HepG2 (cell line): ENCODE results near the gene CTIF. TPM values are rescaled to one million over a fixed set of nuclear protein-coding genes. Genes with fewer than 3 reads are reported as not detected.
A peak's percentile ranks its signal among the peaks of the same experiment; 100 is the strongest.

Source experiments
- IRF2 ChIP-seq: IDR thresholded peaks from 2 replicates; pipeline ENCODE4 v1.6.1; 2018; ENCODE audit warnings: missing genetic modification reagents, missing compliant biosample characterization
- MAZ ChIP-seq, 2 experiments: sonication (generic) in 1 of 2; formaldehyde crosslinking in 1 of 2; IDR thresholded peaks; 2 replicates each; pipeline versions ENCODE4 v1.5.0 to v1.6.1; 2012 to 2020; ENCODE audit warnings: low read depth in 2 of 2, mild to moderate bottlenecking in 2 of 2, borderline replicate concordance in 1 of 2, improper control_type of control experiment in 1 of 2, low read length in 1 of 2, missing genetic modification reagents in 1 of 2, moderate library complexity in 1 of 2
- MTA1 ChIP-seq: sonication (generic); formaldehyde crosslinking; IDR thresholded peaks from 2 replicates; pipeline ENCODE4 v1.4.0; 2020; ENCODE audit warnings: missing genetic modification reagents, mild to moderate bottlenecking, borderline replicate concordance
- NCOR1 ChIP-seq: fragments of 200-600 bp; sonication (generic); IDR thresholded peaks from 2 replicates; pipeline ENCODE4 v1.7.0; 2017; ENCODE audit warnings: antibody characterized with exemption, low read length, borderline replicate concordance
- PTBP1 ChIP-seq: fragments of 200-400 bp; formaldehyde crosslinking; IDR thresholded peaks from 2 replicates; pipeline ENCODE4 v1.6.1; 2018; ENCODE audit warnings: low read length, low read depth; ENCODE audit not compliant: poor library complexity, severe bottlenecking
- SIN3A ChIP-seq: IDR thresholded peaks from 2 replicates; pipeline ENCODE4 v1.6.1; 2011; ENCODE audit warnings: low read depth, mild to moderate bottlenecking, control low read depth, low read length, borderline replicate concordance
- ZFY ChIP-seq: sonication (generic); formaldehyde crosslinking; IDR thresholded peaks from 2 replicates; pipeline ENCODE4 v1.4.0; 2020; ENCODE audit warnings: missing genetic modification reagents
- ZNF7 ChIP-seq: IDR thresholded peaks from 2 replicates; pipeline ENCODE4 v1.6.1; 2016; ENCODE audit warnings: missing biosample characterization, missing genetic modification reagents
- polyA plus RNA-seq, 8 experiments: library from polyadenylated mRNA; depleted of rRNA in 3 of 8; stranded (reverse) in 7 of 8; unstranded in 1 of 8; fragments of >200 nt; fragmentation: Illumina TruSeq in 4 of 8; extraction: Trizol in 4 of 8; gene quantifications; 2 replicates each; pipeline versions ENCODE4 v1.2.1 to v1.2.3, GENCODE V29; 2011 to 2016; ENCODE audit warnings: low read depth in 4 of 8, missing spikeins in 1 of 8, mixed read lengths in 1 of 8; ENCODE audit not compliant: insufficient read depth in 1 of 8
- total RNA-seq, 5 experiments: library from RNA; depleted of rRNA; stranded (reverse); fragments of >200 nt; fragmentation: Illumina TruSeq; extraction: Trizol; gene quantifications; 2 replicates each; pipeline ENCODE4 v1.2.3, GENCODE V29; 2016; ENCODE audit warnings: low read depth in 1 of 5
- TF ChIP-seq, protein P1 (sequence below): IDR thresholded peaks from 2 replicates; pipeline ENCODE4 v1.4.0; 2020; ENCODE audit warnings: mild to moderate bottlenecking, missing genetic modification reagents
- TF ChIP-seq, protein P2 (sequence below): sonication (generic); formaldehyde crosslinking; IDR thresholded peaks from 2 replicates; pipeline ENCODE4 v1.4.0; 2020; ENCODE audit warnings: mild to moderate bottlenecking, missing genetic modification reagents
- TF ChIP-seq, protein P3 (sequence below): sonication (generic); formaldehyde crosslinking; IDR thresholded peaks from 2 replicates; pipeline ENCODE4 v1.4.0; 2020; ENCODE audit warnings: missing genetic modification reagents
- TF ChIP-seq, protein P4 (sequence below): sonication (generic); formaldehyde crosslinking; IDR thresholded peaks from 2 replicates; pipeline ENCODE4 v1.5.0; 2020; ENCODE audit warnings: mild to moderate bottlenecking, missing genetic modification reagents
- TF ChIP-seq, protein P5 (sequence below): sonication (generic); formaldehyde crosslinking; IDR thresholded peaks from 2 replicates; pipeline ENCODE4 v1.4.0; 2020; ENCODE audit warnings: mild to moderate bottlenecking, missing genetic modification reagents
- TF ChIP-seq, protein P6 (sequence below): sonication (generic); formaldehyde crosslinking; IDR thresholded peaks from 2 replicates; pipeline ENCODE4 v1.5.1; 2020; ENCODE audit warnings: missing genetic modification reagents, mild to moderate bottlenecking, borderline replicate concordance

Gene CTIF
- total and polyA plus RNA-seq, 2 of the 13 experiments (the other 11 are each of a cell fraction or from before 2014, with no cell fraction given) = 18.2 to 28.0 TPM

DNA sequence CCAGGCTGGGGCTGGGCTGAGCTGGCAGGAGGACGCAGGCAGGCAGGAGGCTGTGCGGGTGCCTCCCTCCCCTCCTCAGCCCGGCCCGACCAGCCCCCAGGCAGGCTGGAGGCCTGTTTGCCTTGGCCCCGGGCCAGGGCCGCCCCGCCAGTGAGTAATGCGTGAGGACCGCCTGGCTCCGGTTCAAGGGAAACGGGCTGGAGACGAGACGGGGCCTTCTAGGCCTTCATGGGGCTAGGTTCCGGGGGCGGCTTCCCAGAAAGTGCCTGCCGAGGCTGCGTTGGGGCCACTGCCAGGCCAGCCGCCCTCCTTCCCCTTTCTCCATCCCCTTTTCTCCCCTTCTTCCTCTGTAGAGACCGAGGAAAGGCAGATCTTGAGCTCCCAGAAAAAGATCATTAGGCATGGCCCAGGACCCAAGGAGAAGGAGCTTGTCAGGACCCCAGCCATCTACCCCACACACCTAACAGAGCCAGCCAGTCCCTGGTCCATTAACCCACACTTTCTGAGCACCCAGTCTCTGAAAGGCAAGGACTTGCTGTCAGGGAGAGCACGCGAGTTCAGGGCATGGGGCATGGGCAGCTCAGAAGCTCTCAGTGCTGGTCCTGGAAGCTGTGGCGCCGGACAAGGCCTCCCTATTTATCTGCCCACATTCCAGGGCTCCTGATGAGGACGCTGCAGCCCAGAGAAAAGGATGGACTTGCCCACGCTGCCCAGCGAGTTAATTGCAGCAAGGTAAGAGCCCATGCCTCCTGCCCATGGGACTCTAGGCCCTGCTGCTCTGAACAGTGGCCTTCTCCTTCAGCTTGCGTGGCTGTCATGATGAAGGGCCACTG, 363.4 kb downstream of the CTIF start (continued):
- TF ChIP-seq, protein P1, sequence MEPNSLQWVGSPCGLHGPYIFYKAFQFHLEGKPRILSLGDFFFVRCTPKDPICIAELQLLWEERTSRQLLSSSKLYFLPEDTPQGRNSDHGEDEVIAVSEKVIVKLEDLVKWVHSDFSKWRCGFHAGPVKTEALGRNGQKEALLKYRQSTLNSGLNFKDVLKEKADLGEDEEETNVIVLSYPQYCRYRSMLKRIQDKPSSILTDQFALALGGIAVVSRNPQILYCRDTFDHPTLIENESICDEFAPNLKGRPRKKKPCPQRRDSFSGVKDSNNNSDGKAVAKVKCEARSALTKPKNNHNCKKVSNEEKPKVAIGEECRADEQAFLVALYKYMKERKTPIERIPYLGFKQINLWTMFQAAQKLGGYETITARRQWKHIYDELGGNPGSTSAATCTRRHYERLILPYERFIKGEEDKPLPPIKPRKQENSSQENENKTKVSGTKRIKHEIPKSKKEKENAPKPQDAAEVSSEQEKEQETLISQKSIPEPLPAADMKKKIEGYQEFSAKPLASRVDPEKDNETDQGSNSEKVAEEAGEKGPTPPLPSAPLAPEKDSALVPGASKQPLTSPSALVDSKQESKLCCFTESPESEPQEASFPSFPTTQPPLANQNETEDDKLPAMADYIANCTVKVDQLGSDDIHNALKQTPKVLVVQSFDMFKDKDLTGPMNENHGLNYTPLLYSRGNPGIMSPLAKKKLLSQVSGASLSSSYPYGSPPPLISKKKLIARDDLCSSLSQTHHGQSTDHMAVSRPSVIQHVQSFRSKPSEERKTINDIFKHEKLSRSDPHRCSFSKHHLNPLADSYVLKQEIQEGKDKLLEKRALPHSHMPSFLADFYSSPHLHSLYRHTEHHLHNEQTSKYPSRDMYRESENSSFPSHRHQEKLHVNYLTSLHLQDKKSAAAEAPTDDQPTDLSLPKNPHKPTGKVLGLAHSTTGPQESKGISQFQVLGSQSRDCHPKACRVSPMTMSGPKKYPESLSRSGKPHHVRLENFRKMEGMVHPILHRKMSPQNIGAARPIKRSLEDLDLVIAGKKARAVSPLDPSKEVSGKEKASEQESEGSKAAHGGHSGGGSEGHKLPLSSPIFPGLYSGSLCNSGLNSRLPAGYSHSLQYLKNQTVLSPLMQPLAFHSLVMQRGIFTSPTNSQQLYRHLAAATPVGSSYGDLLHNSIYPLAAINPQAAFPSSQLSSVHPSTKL (CRISPR knock-in tag) = peak; percentile 91
- peak; percentile 94 for TF ChIP-seq ZFY (CRISPR knock-in tag)
- TF ChIP-seq NCOR1 = peak; percentile 48; the same call in 1 of the 2 replicates
- TF ChIP-seq, protein P2, sequence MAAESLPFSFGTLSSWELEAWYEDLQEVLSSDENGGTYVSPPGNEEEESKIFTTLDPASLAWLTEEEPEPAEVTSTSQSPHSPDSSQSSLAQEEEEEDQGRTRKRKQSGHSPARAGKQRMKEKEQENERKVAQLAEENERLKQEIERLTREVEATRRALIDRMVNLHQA = no peak
- TF ChIP-seq, protein P3, sequence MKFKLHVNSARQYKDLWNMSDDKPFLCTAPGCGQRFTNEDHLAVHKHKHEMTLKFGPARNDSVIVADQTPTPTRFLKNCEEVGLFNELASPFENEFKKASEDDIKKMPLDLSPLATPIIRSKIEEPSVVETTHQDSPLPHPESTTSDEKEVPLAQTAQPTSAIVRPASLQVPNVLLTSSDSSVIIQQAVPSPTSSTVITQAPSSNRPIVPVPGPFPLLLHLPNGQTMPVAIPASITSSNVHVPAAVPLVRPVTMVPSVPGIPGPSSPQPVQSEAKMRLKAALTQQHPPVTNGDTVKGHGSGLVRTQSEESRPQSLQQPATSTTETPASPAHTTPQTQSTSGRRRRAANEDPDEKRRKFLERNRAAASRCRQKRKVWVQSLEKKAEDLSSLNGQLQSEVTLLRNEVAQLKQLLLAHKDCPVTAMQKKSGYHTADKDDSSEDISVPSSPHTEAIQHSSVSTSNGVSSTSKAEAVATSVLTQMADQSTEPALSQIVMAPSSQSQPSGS (CRISPR knock-in tag) = peak; percentile 68; the same call in 1 of the 2 replicates
- TF ChIP-seq ZNF7 = no peak
- TF ChIP-seq MAZ (IDR thresholded peaks at IDR 0.05; ENCODE audit: borderline replicate concordance, low read depth, low read length) = peak; percentile 90
- peak; percentile 82; the same call in 1 of the 2 replicates for TF ChIP-seq MAZ (CRISPR knock-in tag; IDR thresholded peaks at IDR 0.05; ENCODE audit: low read depth)
- TF ChIP-seq, protein P4, sequence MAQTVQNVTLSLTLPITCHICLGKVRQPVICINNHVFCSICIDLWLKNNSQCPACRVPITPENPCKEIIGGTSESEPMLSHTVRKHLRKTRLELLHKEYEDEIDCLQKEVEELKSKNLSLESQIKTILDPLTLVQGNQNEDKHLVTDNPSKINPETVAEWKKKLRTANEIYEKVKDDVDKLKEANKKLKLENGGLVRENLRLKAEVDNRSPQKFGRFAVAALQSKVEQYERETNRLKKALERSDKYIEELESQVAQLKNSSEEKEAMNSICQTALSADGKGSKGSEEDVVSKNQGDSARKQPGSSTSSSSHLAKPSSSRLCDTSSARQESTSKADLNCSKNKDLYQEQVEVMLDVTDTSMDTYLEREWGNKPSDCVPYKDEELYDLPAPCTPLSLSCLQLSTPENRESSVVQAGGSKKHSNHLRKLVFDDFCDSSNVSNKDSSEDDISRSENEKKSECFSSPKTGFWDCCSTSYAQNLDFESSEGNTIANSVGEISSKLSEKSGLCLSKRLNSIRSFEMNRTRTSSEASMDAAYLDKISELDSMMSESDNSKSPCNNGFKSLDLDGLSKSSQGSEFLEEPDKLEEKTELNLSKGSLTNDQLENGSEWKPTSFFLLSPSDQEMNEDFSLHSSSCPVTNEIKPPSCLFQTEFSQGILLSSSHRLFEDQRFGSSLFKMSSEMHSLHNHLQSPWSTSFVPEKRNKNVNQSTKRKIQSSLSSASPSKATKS (CRISPR knock-in tag) = no peak
- TF ChIP-seq, protein P5, sequence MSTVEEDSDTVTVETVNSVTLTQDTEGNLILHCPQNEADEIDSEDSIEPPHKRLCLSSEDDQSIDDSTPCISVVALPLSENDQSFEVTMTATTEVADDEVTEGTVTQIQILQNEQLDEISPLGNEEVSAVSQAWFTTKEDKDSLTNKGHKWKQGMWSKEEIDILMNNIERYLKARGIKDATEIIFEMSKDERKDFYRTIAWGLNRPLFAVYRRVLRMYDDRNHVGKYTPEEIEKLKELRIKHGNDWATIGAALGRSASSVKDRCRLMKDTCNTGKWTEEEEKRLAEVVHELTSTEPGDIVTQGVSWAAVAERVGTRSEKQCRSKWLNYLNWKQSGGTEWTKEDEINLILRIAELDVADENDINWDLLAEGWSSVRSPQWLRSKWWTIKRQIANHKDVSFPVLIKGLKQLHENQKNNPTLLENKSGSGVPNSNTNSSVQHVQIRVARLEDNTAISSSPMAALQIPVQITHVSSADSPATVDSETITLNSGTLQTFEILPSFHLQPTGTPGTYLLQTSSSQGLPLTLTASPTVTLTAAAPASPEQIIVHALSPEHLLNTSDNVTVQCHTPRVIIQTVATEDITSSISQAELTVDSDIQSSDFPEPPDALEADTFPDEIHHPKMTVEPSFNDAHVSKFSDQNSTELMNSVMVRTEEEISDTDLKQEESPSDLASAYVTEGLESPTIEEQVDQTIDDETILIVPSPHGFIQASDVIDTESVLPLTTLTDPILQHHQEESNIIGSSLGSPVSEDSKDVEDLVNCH (CRISPR knock-in tag) = no peak
- peak; percentile 82 for TF ChIP-seq MTA1 (CRISPR knock-in tag)
- TF ChIP-seq, protein P6, sequence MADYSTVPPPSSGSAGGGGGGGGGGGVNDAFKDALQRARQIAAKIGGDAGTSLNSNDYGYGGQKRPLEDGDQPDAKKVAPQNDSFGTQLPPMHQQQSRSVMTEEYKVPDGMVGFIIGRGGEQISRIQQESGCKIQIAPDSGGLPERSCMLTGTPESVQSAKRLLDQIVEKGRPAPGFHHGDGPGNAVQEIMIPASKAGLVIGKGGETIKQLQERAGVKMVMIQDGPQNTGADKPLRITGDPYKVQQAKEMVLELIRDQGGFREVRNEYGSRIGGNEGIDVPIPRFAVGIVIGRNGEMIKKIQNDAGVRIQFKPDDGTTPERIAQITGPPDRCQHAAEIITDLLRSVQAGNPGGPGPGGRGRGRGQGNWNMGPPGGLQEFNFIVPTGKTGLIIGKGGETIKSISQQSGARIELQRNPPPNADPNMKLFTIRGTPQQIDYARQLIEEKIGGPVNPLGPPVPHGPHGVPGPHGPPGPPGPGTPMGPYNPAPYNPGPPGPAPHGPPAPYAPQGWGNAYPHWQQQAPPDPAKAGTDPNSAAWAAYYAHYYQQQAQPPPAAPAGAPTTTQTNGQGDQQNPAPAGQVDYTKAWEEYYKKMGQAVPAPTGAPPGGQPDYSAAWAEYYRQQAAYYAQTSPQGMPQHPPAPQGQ (CRISPR knock-in tag) = no peak
- TF ChIP-seq IRF2 (CRISPR knock-in tag) = peak; percentile 75; the same call in 1 of the 2 replicates
- TF ChIP-seq SIN3A = no peak
- TF ChIP-seq PTBP1 = no peak
